Kidney epithelial cell (primary cell): Measurements from ENCODE around the gene MORN4. TPM values are rescaled to one million over a fixed set of nuclear protein-coding genes. Genes with fewer than 3 reads are reported as not detected.
A peak's percentile ranks its signal among the peaks of the same experiment; 100 is the strongest.

Experiments
- DNase-seq: peaks from one replicate; pipeline ENCODE4 v3.0.0-alpha.2; 2010; ENCODE audit warnings: low read depth
- H3K27me3 ChIP-seq: 2 replicates; pipeline ENCODE4 v1.6.0; 2011; ENCODE audit warnings: low read length; ENCODE audit not compliant: control insufficient read depth, insufficient read depth
- H3K36me3 ChIP-seq: 2 replicates; pipeline ENCODE4 v1.5.1; 2011; ENCODE audit warnings: low read length; ENCODE audit not compliant: control insufficient read depth, insufficient read depth
- H3K4me3 ChIP-seq: 2 replicates; pipeline ENCODE4 v1.5.1; 2011; ENCODE audit warnings: low read depth, mild to moderate bottlenecking, control low read depth, low read length
- CTCF ChIP-seq: IDR thresholded peaks from 2 replicates; pipeline ENCODE4 v1.5.1; 2011; ENCODE audit warnings: mild to moderate bottlenecking, moderate library complexity, low read length, control low read depth, inconsistent platforms; ENCODE audit not compliant: insufficient read depth, poor library complexity, severe bottlenecking
- total RNA-seq: library from RNA; depleted of rRNA; stranded (reverse); fragments of >200 nt; gene quantifications from 2 replicates; pipeline ENCODE4 v1.2.3, GENCODE V29; 2015

MORN4 gene
- total RNA-seq, 1 donor from 2014 or later: 12.4 TPM

GRCh38 chr10:97597778-97598177, 35.5 kb downstream of the MORN4 start:
- no peaks in the 10 kb centered on the region for H3K36me3 ChIP-seq
- no peak for TF ChIP-seq CTCF
- no peak overlapping the region for H3K4me3 ChIP-seq
- no peaks in the 10 kb centered on the region for H3K27me3 ChIP-seq
- no peak for DNase-seq

GRCh38 chr10:97596101-97597082, 36.9 kb downstream of the MORN4 start:
- peak; percentile 7 for TF ChIP-seq CTCF
- H3K36me3 ChIP-seq: no peaks in the 10 kb centered on the region
- no peak overlapping the region for H3K4me3 ChIP-seq
- H3K27me3 ChIP-seq: no peaks in the 10 kb centered on the region
- DNase-seq: peak; percentile 72

DNA sequence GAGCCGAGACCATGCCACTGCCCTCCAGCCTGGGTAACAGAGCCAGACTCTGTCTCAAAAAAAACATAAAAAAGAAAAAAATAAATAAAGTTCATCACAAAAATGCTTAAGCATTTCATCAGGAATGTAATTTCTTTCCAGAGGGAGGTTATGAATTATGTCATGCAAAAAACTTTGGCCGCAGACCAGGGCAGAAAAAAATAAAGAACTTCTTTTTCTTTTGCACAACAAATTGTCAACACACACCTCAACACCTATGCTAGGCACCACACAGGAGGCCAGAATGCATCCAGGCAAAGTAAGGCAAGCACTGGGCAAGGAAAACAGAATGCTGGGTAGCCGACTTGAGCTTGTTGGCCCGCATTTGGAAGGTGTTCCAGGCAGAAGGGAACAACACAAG, 39.9 kb downstream of the MORN4 start:
- TF ChIP-seq CTCF: no peak
- Histone ChIP-seq H3K27me3 (no peaks in the 10 kb centered on the region), H3K36me3 (no peaks in the 10 kb centered on the region), H3K4me3 (no peak overlapping the region)
- DNase-seq: no peak

- TF ChIP-seq CTCF: no peak
- Histone ChIP-seq H3K4me3 (no peak overlapping the region), H3K36me3 (no peaks in the 10 kb centered on the region), H3K27me3 (no peaks in the 10 kb centered on the region)
- no peak for DNase-seq
Observed at GRCh38 chr10:97590748-97591495, 42.4 kb downstream of the MORN4 start.

DNA sequence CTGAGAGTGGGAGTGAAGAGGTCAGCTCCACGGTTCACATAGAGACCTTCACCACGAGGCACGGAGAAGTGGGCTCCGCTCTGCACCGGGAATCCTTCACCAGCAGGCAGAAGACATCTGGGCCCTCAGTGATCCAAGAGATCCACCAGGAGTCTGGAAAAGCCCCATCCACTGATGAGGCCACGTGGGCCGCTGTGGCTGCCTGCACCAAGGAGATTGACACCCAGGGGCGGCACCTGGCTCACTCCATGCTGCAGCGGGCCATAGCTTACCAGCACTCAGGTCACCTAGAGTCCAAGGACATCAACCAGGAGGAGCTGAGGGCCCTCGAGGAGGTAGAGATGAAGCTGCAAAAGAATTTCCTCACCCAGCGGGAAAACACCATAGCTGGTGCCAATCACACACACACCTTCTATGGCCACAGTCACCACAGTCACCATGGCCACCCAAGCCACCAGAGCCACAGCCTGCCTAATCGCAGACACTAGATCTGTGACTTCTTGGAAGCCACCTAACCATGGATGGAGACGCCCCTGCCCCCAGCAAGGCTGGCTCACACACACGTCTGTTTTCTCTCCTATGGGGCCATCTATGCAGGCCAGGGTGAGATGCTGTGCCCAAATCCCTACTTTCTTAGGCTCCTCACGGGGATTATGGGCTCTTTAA, 43.1 kb downstream of the MORN4 start:
- no peak overlapping the region for H3K4me3 ChIP-seq
- H3K27me3 ChIP-seq: no peaks in the 10 kb centered on the region
- DNase-seq: no peak
- no peaks in the 10 kb centered on the region for H3K36me3 ChIP-seq
- TF ChIP-seq CTCF: no peak
